GM19328 (cell line): ENCODE data around the gene SLC9A7.

Experiments
- ATAC-seq: cut with Tn5 transposase; IDR thresholded peaks from one replicate; pipeline ENCODE4 v1.9.1; 2021; ENCODE audit warnings: mild to moderate bottlenecking, moderate library complexity; ENCODE audit not compliant: unreplicated experiment

Gene SLC9A7

GRCh38 chrX:46707274-46707965 is 51.5 kb downstream of the SLC9A7 start:
- no peak for ATAC-seq

GRCh38 chrX:46704767-46705386 is 54.0 kb downstream of the SLC9A7 start:
- peak; percentile 94 for ATAC-seq

GRCh38 chrX:46703980-46704379 is 54.9 kb downstream of the SLC9A7 start:
- no peak for ATAC-seq

- no peak for ATAC-seq
Observed at GRCh38 chrX:46698691-46699090, 60.2 kb downstream of the SLC9A7 start.

GRCh38 chrX:46695491-46695890 is 63.4 kb downstream of the SLC9A7 start:
- ATAC-seq: no peak

- ATAC-seq: no peak
Observed at GRCh38 chrX:46694549-46694948, 64.4 kb downstream of the SLC9A7 start.

GRCh38 chrX:46693149-46693548 is 65.8 kb downstream of the SLC9A7 start:
- ATAC-seq: no peak

GRCh38 chrX:46690818-46691217 is 68.1 kb downstream of the SLC9A7 start:
- ATAC-seq: no peak

GRCh38 chrX:46687619-46688018 is 71.3 kb downstream of the SLC9A7 start:
- no peak for ATAC-seq

- no peak for ATAC-seq
Observed at GRCh38 chrX:46686003-46686645, 72.8 kb downstream of the SLC9A7 start.

- no peak for ATAC-seq
Observed at GRCh38 chrX:46683048-46683447, 75.9 kb downstream of the SLC9A7 start.

- no peak for ATAC-seq
Observed at GRCh38 chrX:46681849-46682248, 77.1 kb downstream of the SLC9A7 start.

- ATAC-seq: no peak
Observed at GRCh38 chrX:46678232-46678631, 80.7 kb downstream of the SLC9A7 start.

- no peak for ATAC-seq
Observed at GRCh38 chrX:46676399-46677356, 82.2 kb downstream of the SLC9A7 start.

GRCh38 chrX:46673620-46674359 is 85.1 kb downstream of the SLC9A7 start:
- ATAC-seq: no peak

GRCh38 chrX:46670316-46670715 is 88.6 kb downstream of the SLC9A7 start:
- no peak for ATAC-seq

GRCh38 chrX:46666831-46667230 is 92.1 kb downstream of the SLC9A7 start:
- ATAC-seq: no peak

- no peak for ATAC-seq
Observed at GRCh38 chrX:46665232-46666152, 93.4 kb downstream of the SLC9A7 start.

GRCh38 chrX:46662188-46662958 is 96.5 kb downstream of the SLC9A7 start:
- ATAC-seq: no peak
